ENCODE measurements around the gene SHTN1.

- TF ChIP-seq, protein P1, sequence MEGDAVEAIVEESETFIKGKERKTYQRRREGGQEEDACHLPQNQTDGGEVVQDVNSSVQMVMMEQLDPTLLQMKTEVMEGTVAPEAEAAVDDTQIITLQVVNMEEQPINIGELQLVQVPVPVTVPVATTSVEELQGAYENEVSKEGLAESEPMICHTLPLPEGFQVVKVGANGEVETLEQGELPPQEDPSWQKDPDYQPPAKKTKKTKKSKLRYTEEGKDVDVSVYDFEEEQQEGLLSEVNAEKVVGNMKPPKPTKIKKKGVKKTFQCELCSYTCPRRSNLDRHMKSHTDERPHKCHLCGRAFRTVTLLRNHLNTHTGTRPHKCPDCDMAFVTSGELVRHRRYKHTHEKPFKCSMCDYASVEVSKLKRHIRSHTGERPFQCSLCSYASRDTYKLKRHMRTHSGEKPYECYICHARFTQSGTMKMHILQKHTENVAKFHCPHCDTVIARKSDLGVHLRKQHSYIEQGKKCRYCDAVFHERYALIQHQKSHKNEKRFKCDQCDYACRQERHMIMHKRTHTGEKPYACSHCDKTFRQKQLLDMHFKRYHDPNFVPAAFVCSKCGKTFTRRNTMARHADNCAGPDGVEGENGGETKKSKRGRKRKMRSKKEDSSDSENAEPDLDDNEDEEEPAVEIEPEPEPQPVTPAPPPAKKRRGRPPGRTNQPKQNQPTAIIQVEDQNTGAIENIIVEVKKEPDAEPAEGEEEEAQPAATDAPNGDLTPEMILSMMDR (conservative IDR thresholded peaks at IDR 0.05 in 1 of 2, IDR thresholded peaks at IDR 0.05 in 1 of 2; ENCODE audit: extremely low read depth in 1 of 2, insufficient read depth in 1 of 2, low read depth in 1 of 2, low read length in 2 of 2): no peak
- no peak for TF ChIP-seq EZH2 (IDR thresholded peaks at IDR 0.05; ENCODE audit: borderline replicate concordance, low read length)
Measured at GRCh38 chr10:116850058-116850611, 154.9 kb downstream of the SHTN1 start.

Data from mammary epithelial cell (primary cell).